SK-N-SH (cell line): Measurements from ENCODE around the gene TMEM107.

ENCODE experiments used
- EP300 ChIP-seq, 2 experiments: IDR thresholded peaks; 2 replicates each; pipeline versions ENCODE4 v1.4.0 to v1.6.1; 2012; ENCODE audit warnings: borderline replicate concordance in 1 of 2, low read depth in 1 of 2, low read length in 1 of 2
- FOXJ3 ChIP-seq: sonication (generic); formaldehyde crosslinking; IDR thresholded peaks from 2 replicates; pipeline ENCODE4 v1.5.1; 2020; ENCODE audit warnings: mild to moderate bottlenecking, missing genetic modification reagents
- FOXM1 ChIP-seq: IDR thresholded peaks from 2 replicates; pipeline ENCODE4 v1.4.0; 2012; ENCODE audit warnings: low read depth, mild to moderate bottlenecking
- POLR2AphosphoS5 ChIP-seq: IDR thresholded peaks from 2 replicates; pipeline ENCODE4 v1.6.1; 2012; ENCODE audit warnings: low read depth, low read length
- RAD21 ChIP-seq: IDR thresholded peaks from 2 replicates; pipeline ENCODE4 v1.6.1; 2012; ENCODE audit warnings: mild to moderate bottlenecking, low read length
- SIN3A ChIP-seq: IDR thresholded peaks from 2 replicates; pipeline ENCODE4 v1.6.1; 2012; ENCODE audit warnings: low read depth, mild to moderate bottlenecking, low read length, moderate library complexity, borderline replicate concordance
- TF ChIP-seq, protein P1 (sequence below): fragments of 200-600 bp; sonication (generic); IDR thresholded peaks from 2 replicates; pipeline ENCODE4 v1.6.1; 2017; ENCODE audit warnings: antibody characterized with exemption, mild to moderate bottlenecking, moderate library complexity
- TF ChIP-seq, protein P2 (sequence below): IDR thresholded peaks from 2 replicates; pipeline ENCODE4 v1.4.0; 2012; ENCODE audit warnings: low read depth
- TF ChIP-seq, protein P3 (sequence below): IDR thresholded peaks from 2 replicates; pipeline ENCODE4 v1.4.0; 2012; ENCODE audit warnings: low read depth, borderline replicate concordance

DNA sequence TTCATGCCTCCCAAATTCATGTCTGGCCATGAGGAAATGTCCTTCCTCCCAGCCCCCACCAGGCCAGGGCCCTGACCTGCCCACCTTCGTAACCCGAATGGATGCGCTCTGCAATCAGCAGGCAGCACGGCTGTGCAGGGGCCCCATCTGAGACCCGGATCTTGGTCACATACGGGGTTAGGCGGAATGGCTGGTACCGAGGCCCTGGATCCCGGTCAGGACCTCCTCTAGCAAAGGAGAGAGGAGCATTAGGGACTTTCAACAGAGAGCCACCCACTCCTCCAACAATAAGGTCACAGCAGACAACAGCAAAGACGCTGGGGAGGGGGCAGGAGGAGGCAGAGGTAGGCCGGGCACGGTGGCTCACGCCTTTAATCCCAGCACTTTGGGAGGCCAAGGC, 27.6 kb downstream of the TMEM107 start:
- TF ChIP-seq EP300 (IDR thresholded peaks at IDR 0.05; ENCODE audit: borderline replicate concordance in 1 of 2, low read depth in 1 of 2, low read length in 1 of 2) (no peak), RAD21 (no peak), SIN3A (no peak), FOXJ3 (no peak), FOXM1 (no peak), POLR2AphosphoS5 (no peak)
- TF ChIP-seq, protein P1, sequence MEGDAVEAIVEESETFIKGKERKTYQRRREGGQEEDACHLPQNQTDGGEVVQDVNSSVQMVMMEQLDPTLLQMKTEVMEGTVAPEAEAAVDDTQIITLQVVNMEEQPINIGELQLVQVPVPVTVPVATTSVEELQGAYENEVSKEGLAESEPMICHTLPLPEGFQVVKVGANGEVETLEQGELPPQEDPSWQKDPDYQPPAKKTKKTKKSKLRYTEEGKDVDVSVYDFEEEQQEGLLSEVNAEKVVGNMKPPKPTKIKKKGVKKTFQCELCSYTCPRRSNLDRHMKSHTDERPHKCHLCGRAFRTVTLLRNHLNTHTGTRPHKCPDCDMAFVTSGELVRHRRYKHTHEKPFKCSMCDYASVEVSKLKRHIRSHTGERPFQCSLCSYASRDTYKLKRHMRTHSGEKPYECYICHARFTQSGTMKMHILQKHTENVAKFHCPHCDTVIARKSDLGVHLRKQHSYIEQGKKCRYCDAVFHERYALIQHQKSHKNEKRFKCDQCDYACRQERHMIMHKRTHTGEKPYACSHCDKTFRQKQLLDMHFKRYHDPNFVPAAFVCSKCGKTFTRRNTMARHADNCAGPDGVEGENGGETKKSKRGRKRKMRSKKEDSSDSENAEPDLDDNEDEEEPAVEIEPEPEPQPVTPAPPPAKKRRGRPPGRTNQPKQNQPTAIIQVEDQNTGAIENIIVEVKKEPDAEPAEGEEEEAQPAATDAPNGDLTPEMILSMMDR, result no peak
- TF ChIP-seq, protein P2, sequence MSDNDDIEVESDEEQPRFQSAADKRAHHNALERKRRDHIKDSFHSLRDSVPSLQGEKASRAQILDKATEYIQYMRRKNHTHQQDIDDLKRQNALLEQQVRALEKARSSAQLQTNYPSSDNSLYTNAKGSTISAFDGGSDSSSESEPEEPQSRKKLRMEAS, result no peak
- TF ChIP-seq, protein P3, sequence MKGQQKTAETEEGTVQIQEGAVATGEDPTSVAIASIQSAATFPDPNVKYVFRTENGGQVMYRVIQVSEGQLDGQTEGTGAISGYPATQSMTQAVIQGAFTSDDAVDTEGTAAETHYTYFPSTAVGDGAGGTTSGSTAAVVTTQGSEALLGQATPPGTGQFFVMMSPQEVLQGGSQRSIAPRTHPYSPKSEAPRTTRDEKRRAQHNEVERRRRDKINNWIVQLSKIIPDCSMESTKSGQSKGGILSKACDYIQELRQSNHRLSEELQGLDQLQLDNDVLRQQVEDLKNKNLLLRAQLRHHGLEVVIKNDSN, result no peak
